Spleen (tissue), 7 donors: ENCODE results near the gene TNPO3.

Source experiments
- POLR2A ChIP-seq, 3 donors: fragments of 450-650 bp; IDR thresholded peaks; one replicate each; pipeline ENCODE4 v1.5.1; 2017; ENCODE audit warnings: antibody characterized with exemption in 3 of 3, mild to moderate bottlenecking in 1 of 3
- POLR2AphosphoS5 ChIP-seq, 3 donors: sonication (generic); formaldehyde crosslinking; IDR thresholded peaks; one replicate each; pipeline ENCODE4 v1.5.1; 2017; ENCODE audit warnings: antibody characterized with exemption in 3 of 3
- TF ChIP-seq, protein P1 (sequence below), 11 experiments: fragments of 200-600 bp in 7 of 11; fragments of 450-650 bp in 4 of 11; sonication (generic) in 4 of 11; IDR thresholded peaks in 8 of 11; conservative IDR thresholded peaks in 3 of 11; 1 replicate in 7 of 11; 2 replicates in 4 of 11; pipeline versions ENCODE4 v1.4.0 to v1.8.0; 2016 to 2021; ENCODE audit warnings: antibody characterized with exemption in 11 of 11, inconsistent platforms in 4 of 11, mild to moderate bottlenecking in 1 of 11
- donor health status: DM: no; HTN: no; CAD: no; lungs with moderate emphysema.
- donor health status: DM: no; HTN: no; CAD: no.
- donor health status: DM: no; HTN: no; CAD: no.

DNA sequence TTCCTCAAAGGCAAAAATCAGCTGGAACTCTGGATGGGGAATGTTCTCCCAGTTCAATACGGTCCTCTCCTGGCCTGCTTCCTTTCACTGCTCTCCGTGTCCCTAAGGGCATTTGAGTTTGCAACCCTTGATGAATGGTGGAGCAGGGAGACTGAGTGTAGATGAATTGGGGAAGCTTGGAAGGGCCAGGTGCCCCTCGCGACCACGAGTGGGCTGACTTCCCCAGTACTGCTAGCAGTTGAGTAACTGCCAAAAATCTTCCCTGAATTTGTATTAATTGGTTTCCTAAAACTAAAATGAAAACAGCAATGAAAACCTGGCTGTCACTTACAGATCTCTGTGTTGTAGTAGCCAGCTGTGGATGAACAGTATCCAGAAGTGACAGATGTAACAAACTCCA lies 103.6 kb downstream of the TNPO3 start:
- TF ChIP-seq, protein P1, sequence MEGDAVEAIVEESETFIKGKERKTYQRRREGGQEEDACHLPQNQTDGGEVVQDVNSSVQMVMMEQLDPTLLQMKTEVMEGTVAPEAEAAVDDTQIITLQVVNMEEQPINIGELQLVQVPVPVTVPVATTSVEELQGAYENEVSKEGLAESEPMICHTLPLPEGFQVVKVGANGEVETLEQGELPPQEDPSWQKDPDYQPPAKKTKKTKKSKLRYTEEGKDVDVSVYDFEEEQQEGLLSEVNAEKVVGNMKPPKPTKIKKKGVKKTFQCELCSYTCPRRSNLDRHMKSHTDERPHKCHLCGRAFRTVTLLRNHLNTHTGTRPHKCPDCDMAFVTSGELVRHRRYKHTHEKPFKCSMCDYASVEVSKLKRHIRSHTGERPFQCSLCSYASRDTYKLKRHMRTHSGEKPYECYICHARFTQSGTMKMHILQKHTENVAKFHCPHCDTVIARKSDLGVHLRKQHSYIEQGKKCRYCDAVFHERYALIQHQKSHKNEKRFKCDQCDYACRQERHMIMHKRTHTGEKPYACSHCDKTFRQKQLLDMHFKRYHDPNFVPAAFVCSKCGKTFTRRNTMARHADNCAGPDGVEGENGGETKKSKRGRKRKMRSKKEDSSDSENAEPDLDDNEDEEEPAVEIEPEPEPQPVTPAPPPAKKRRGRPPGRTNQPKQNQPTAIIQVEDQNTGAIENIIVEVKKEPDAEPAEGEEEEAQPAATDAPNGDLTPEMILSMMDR (IDR thresholded peaks at IDR 0.05 in 8 of 11, conservative IDR thresholded peaks at IDR 0.05 in 3 of 11): no peak
- no peak for TF ChIP-seq POLR2AphosphoS5 (IDR thresholded peaks at IDR 0.05)
- TF ChIP-seq POLR2A (IDR thresholded peaks at IDR 0.05): no peak
